PC-9 (cell line): ENCODE measurements around the gene SLC9A4. TPM values are rescaled to one million over a fixed set of nuclear protein-coding genes. Genes with fewer than 3 reads are reported as not detected.
A peak's percentile ranks its signal among the peaks of the same experiment; 100 is the strongest.

Experiments
- BruUV-seq: library from RNA; stranded (reverse); fragments of 400-500 nt; replicated peaks from 2 replicates; lab custom pipeline; 2021; lab: Mats Ljungman, UMichigan
- CTCF ChIA-PET: fragments of 300-600 bp; sonication (Branson Sonifier 250); formaldehyde crosslinking; loops from one replicate; lab custom pipeline; 2022; ENCODE audit warnings: antibody characterized with exemption; lab: Charles Lee
- POLR2A ChIA-PET: fragments of 300-600 bp; sonication (Branson Sonifier 250); formaldehyde crosslinking; loops from one replicate; lab custom pipeline; 2022; ENCODE audit warnings: antibody characterized with exemption; ENCODE audit not compliant: unreplicated experiment; lab: Charles Lee
- DNase-seq, 2 experiments: peaks; one replicate each; pipeline versions ENCODE4 v3.0.0 to v3.0.0-alpha.2; 2015 to 2022; ENCODE audit warnings: mixed read lengths in 1 of 2
- H2AFZ ChIP-seq: fragments of 200-600 bp; sonication (generic); 2 replicates; pipeline ENCODE4 v1.8.1; 2017; ENCODE audit warnings: antibody characterized with exemption
- H3F3A ChIP-seq: fragments of 200-600 bp; sonication (generic); 2 replicates; pipeline ENCODE4 v1.8.1; 2017; ENCODE audit warnings: antibody characterized with exemption, mild to moderate bottlenecking, low read depth; ENCODE audit not compliant: insufficient read depth
- H3K27ac ChIP-seq: fragments of 200-600 bp; sonication (generic); 2 replicates; pipeline ENCODE4 v1.6.1; 2016; ENCODE audit warnings: mixed run types
- H3K27me3 ChIP-seq: fragments of 200-600 bp; sonication (generic); 2 replicates; pipeline ENCODE4 v1.6.1; 2016; ENCODE audit warnings: low read depth, mixed run types; ENCODE audit not compliant: insufficient read depth
- H3K36me3 ChIP-seq: fragments of 200-600 bp; sonication (generic); 2 replicates; pipeline ENCODE4 v1.6.1; 2016; ENCODE audit warnings: low read depth, mixed run types
- H3K4me1 ChIP-seq: fragments of 200-600 bp; sonication (generic); replicated peaks from 2 replicates; pipeline ENCODE4 v1.6.1; 2016; ENCODE audit warnings: mixed run types; ENCODE audit not compliant: insufficient read depth
- H3K4me2 ChIP-seq: fragments of 200-600 bp; sonication (generic); 2 replicates; pipeline ENCODE4 v1.6.1; 2017; ENCODE audit warnings: mixed run types
- H3K4me3 ChIP-seq: fragments of 200-600 bp; sonication (generic); 2 replicates; pipeline ENCODE4 v1.6.1; 2016; ENCODE audit warnings: mixed run types
- H3K79me2 ChIP-seq: fragments of 200-600 bp; sonication (generic); 2 replicates; pipeline ENCODE4 v1.6.1; 2017; ENCODE audit warnings: low read depth, mixed run types
- H3K9me2 ChIP-seq: fragments of 200-600 bp; sonication (generic); 2 replicates; pipeline ENCODE4 v1.8.1; 2017; ENCODE audit warnings: mild to moderate bottlenecking; ENCODE audit not compliant: insufficient read depth
- H3K9me3 ChIP-seq: fragments of 200-600 bp; sonication (generic); 2 replicates; pipeline ENCODE4 v1.8.1; 2016; ENCODE audit warnings: low read depth; ENCODE audit not compliant: insufficient read depth
- H4K20me1 ChIP-seq: fragments of 200-600 bp; sonication (generic); 2 replicates; pipeline ENCODE4 v1.8.1; 2017; ENCODE audit not compliant: insufficient read depth
- EZH2 ChIP-seq: fragments of 200-600 bp; sonication (generic); IDR thresholded peaks from 2 replicates; pipeline ENCODE4 v1.8.0; 2017; ENCODE audit warnings: antibody characterized with exemption, low read depth
- intact Hi-C: fragments of 100-400 bp; cut with micrococcal nuclease; formaldehyde crosslinking; loops from one replicate; pipeline ENCODE4 v1.10.0; 2022; ENCODE audit not compliant: unreplicated experiment
- total RNA-seq: library from RNA; stranded (reverse); gene quantifications from 2 replicates; pipeline ENCODE4 v1.2.3, GENCODE V29; 2021
- TF ChIP-seq, protein P1 (sequence below): fragments of 200-600 bp; sonication (generic); conservative IDR thresholded peaks from 2 replicates; pipeline ENCODE4 v1.6.1; 2017; ENCODE audit warnings: mixed run types, antibody characterized with exemption, mild to moderate bottlenecking, moderate library complexity

SLC9A4 gene
- total RNA-seq, 1 experiment from 2014 or later = 0.85 TPM

DNA sequence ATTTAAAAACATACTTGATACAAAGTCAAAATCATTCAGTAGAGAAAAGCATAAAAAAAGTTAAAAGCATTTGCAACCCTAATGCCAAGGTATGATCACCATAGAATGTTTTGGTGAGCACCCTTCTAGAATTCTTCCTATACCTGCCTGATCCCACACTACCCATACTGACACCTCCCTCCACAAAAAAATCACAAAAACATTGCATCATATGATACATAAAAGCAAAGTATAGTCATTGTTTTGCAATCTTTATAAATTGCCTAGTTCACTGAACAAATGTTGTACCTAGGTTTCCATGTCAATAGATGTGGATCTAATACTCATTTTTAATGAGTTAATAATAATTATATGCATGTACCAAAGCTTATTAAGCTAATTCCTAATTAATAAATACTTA lies 54.1 kb downstream of the SLC9A4 start:
- Histone ChIP-seq H3K4me2 (no peak overlapping the region), H3K4me1 (no peaks in the 10 kb centered on the region; the same call in 1 of the 2 replicates), H3K27ac (no peak overlapping the region), H3K9me3 (no peaks in the 10 kb centered on the region), H3K27me3 (no peaks in the 10 kb centered on the region), H2AFZ (no peak overlapping the region), H3K9me2 (no peaks in the 10 kb centered on the region), H3F3A (no peaks in the 10 kb centered on the region), H3K36me3 (no peaks in the 10 kb centered on the region), H3K4me3 (no peak overlapping the region), H4K20me1 (no peaks in the 10 kb centered on the region), H3K79me2 (no peaks in the 10 kb centered on the region)
- no peak for DNase-seq
- BruUV-seq = no TSS peak
- CTCF ChIA-PET = no interaction called here
- TF ChIP-seq EZH2 = no peak
- TF ChIP-seq, protein P1, sequence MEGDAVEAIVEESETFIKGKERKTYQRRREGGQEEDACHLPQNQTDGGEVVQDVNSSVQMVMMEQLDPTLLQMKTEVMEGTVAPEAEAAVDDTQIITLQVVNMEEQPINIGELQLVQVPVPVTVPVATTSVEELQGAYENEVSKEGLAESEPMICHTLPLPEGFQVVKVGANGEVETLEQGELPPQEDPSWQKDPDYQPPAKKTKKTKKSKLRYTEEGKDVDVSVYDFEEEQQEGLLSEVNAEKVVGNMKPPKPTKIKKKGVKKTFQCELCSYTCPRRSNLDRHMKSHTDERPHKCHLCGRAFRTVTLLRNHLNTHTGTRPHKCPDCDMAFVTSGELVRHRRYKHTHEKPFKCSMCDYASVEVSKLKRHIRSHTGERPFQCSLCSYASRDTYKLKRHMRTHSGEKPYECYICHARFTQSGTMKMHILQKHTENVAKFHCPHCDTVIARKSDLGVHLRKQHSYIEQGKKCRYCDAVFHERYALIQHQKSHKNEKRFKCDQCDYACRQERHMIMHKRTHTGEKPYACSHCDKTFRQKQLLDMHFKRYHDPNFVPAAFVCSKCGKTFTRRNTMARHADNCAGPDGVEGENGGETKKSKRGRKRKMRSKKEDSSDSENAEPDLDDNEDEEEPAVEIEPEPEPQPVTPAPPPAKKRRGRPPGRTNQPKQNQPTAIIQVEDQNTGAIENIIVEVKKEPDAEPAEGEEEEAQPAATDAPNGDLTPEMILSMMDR = no peak
- intact Hi-C loops = no loop called here
- POLR2A ChIA-PET = no interaction called here

DNA sequence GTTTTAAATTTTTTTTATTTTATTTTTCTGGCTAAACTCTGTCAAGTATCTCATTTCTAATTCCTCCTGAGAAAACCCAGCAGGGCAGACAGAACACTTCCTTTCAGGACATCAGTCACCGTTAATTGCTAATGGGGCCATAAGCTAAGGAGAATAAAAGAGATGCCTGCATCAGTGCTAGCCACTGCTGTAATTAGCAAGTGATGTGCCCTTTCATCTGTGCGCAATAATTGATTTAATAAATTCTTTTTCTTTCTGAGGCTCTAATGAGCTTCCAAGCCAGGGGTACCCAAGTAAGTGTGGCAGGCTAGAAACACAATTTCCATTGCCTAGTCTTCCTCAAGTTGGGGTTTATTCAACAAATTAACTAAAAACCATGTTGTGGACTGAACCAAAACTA lies 65.5 kb downstream of the SLC9A4 start:
- ChIA-PET POLR2A (no interaction called here), CTCF (no interaction called here)
- Histone ChIP-seq H3K79me2 (no peaks in the 10 kb centered on the region), H3K9me2 (no peaks in the 10 kb centered on the region), H3K9me3 (no peaks in the 10 kb centered on the region; the same call in none of the 2 replicates), H4K20me1 (no peaks in the 10 kb centered on the region), H3K4me2 (no peak overlapping the region), H3F3A (peaks cover 6% of the 10 kb centered on the region; the same call in 1 of the 2 replicates), H3K27me3 (no peaks in the 10 kb centered on the region), H3K36me3 (no peaks in the 10 kb centered on the region), H3K4me3 (no peak overlapping the region), H2AFZ (no peak overlapping the region), H3K4me1 (peaks cover 16% of the 10 kb centered on the region), H3K27ac (no peak overlapping the region)
- BruUV-seq = no TSS peak
- no peak for DNase-seq
- no peak for TF ChIP-seq EZH2
- TF ChIP-seq, protein P1 = no peak
- intact Hi-C loops = no loop called here

DNA sequence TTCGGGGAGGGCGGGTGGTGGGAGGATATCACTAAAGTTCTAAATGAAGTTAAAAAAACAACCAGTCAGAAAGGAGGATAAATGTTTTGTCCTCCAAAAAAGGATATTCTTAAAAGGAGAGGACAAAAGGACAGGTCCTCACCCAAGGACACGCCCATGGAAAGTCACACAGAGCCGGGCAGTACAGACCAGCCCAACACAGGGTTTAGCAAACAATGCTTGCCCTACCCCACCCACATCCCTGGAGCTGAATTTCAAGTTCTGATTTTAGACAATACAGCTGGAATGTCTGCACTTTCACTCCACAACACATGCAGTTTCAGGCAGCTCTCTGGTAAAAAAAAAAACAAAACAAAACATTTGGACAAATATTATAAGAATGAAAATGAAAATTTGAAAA lies 67.9 kb downstream of the SLC9A4 start:
- BruUV-seq = no TSS peak
- no peaks in the 10 kb centered on the region; the same call in 1 of the 2 replicates for H3K9me3 ChIP-seq
- intact Hi-C loops = loop anchor here (1.0 to 5.0 kb wide), 4 partner anchors 34 to 68 kb away; partner anchors contain the start of gene SLC9A4
- H3K27me3 ChIP-seq = no peaks in the 10 kb centered on the region
- H3K79me2 ChIP-seq = no peaks in the 10 kb centered on the region
- H3K4me2 ChIP-seq = peak overlapping the region; percentile 46
- peaks cover 6% of the 10 kb centered on the region; the same call in 1 of the 2 replicates for H3F3A ChIP-seq
- peaks cover 16% of the 10 kb centered on the region for H3K4me1 ChIP-seq
- peak overlapping the region; percentile 71 for H3K27ac ChIP-seq
- H2AFZ ChIP-seq = no peak overlapping the region
- no peaks in the 10 kb centered on the region for H3K36me3 ChIP-seq
- TF ChIP-seq, protein P1 = no peak
- TF ChIP-seq EZH2 = no peak
- DNase-seq = peak; percentile 74 to 77
- ChIA-PET CTCF (interaction anchor here (0.6 to 1.0 kb wide), 3 partner anchors 65 to 68 kb away, joined by 3 to 6 read pairs (median 4); partner anchors contain the start of gene SLC9A4), POLR2A (interaction anchor here (0.6 to 0.7 kb wide), 2 partner anchors 20 to 177 kb away, joined by 3 to 10 read pairs; no protein-coding TSS in a partner anchor)
- H4K20me1 ChIP-seq = no peaks in the 10 kb centered on the region
- no peak overlapping the region for H3K4me3 ChIP-seq
- H3K9me2 ChIP-seq = no peaks in the 10 kb centered on the region
